GM18508 (cell line): ENCODE measurements around the gene PLCB3.
"Not testable (repeated sequence)": the region's sequence is repeated elsewhere in the genome, so short reads cannot be mapped to it uniquely, and the experiment has no call there.

Experiments used
- ATAC-seq: cut with Tn5 transposase; IDR thresholded peaks from one replicate; pipeline ENCODE4 v1.9.1; 2021; ENCODE audit warnings: moderate number of reproducible peaks; ENCODE audit not compliant: insufficient read depth, unreplicated experiment

PLCB3 gene

GRCh38 chr11:64297699-64298358, 46.5 kb downstream of the PLCB3 start:
- ATAC-seq: no peak

GRCh38 chr11:64298966-64299846, 47.9 kb downstream of the PLCB3 start:
- ATAC-seq: no peak

GRCh38 chr11:64299847-64300648, 48.7 kb downstream of the PLCB3 start, which contains the start of gene CATSPERZ:
Gene CATSPERZ, plus strand, starts transcription at chr11:64300358. Its CDS starts 53 bp downstream, at chr11:64300411.
- ATAC-seq: no peak

DNA sequence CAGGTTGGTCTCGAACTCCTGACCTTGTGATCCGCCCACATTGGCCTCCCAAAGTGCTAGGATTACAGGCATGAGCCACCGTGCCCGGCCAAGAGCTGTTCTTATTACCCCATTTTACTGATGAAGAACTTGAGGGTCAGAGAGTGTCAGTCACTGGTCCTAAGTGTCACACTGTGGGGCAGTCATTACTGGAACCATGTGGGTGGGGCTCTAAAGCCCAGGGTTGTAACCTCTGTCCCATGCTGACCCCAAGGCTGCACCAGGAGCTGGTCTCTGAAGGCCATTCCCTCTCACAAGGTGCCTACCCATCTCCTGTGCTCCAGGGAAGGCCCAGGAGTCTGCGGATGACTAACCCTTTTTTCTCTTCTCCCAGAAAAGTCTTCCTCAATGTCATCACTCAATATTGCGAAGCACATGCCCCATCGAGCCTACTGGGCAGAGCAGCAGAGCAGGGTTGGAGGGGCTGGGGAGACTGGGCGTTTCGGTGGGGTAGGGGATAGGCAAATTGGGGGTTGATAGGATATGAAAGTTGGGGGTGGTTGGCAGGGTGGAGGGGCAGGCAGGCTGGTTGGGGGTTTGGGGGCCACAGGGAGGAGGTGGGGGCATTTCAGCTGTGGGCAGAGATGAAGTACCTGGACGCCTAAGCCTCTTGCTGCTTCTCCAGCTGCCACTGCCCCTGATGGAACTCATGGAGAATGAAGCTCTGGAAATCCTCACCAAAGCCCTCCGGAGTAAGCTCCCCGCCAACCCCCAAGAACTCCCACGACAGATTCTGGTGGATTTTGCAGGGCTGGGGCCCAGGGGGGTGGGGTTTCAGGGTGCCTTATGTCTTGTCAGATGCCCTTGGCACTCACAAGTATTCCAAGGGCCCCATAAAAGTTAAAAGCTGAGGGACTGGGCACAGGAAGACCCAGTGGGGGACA, 52.0 kb downstream of the PLCB3 start:
- ATAC-seq: no peak

DNA sequence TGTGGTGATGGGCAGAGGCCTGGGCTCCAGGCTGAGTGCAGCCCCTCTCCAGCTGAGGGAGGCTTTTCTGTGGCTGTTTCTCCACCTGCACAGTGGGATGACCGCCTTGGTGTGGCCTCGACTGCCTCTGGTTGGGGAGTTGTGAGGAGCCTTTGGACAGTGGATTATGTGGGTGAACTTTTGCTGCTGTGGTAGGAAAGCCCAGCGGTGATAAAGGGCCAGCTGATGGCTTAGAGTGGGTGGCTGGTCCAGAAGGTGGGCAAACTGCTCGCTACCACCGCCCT, 52.6 kb downstream of the PLCB3 start:
- ATAC-seq: no peak

- peak; percentile 21 for ATAC-seq
These were observed 53.2 kb downstream of the PLCB3 start for GRCh38 chr11:64304316-64305072.

- ATAC-seq: peak; percentile 48
These were observed 53.9 kb downstream of the PLCB3 start, which contains the start of gene ESRRA for GRCh38 chr11:64305075-64305690. Gene ESRRA, plus strand, starts transcription at chr11:64305524. Its CDS starts 1,656 bp downstream, at chr11:64307180.

- ATAC-seq: no peak
These were observed 54.6 kb downstream of the PLCB3 start for GRCh38 chr11:64305691-64306562.

- no peak for ATAC-seq
These were observed 55.2 kb downstream of the PLCB3 start for GRCh38 chr11:64306563-64306875.

- no peak for ATAC-seq
These were observed 55.7 kb downstream of the PLCB3 start for GRCh38 chr11:64306876-64307622.

GRCh38 chr11:64307795-64308194, 56.5 kb downstream of the PLCB3 start:
- not testable (repeated sequence) for ATAC-seq

DNA sequence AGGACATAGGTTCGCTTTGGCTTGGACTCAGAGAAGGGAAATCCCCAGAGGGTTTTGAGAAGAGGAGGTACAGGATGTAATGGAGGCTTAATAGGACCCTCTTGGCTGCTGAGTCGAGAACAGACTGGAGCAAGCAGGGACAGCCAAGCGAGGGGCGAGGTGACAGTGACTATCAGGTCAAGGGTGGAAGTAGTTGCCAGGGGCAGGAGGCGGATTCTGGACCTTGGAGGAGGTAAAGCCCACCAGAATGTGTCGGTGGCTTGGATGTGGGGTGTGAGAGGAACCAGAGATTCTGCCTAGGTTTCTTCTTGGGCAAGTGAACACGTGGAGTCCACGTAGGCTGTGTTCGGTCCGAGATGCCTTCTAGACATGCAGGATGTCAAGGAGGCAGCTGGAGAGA, 61.6 kb downstream of the PLCB3 start:
- ATAC-seq: no peak

DNA sequence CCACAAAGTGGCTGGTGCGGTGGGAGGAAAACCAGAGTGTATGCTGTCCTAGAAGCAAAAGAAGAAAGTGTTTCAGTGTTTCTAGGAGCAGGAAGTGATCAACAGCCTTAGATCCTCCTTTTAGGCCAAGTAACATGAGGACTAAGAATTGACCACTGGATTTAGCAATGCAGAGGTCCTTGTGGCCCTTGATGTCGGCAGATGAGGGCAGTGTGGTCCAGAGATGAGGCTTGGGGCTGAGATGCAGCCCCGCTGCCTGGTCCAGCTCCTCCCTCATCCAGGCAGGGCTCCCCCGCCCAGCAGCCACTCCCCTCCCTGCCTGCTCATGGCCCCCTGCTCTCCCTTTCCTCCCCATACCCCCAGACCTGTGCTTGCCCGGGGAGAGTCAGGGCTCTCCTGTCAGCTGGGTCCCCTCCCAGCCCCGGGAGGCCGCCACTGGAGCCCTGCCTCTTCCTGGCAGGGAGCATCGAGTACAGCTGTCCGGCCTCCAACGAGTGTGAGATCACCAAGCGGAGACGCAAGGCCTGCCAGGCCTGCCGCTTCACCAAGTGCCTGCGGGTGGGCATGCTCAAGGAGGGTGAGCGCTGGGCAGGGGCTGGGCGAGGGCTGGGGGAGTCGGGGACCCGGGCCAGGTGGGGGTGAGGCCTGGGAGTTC, 62.3 kb downstream of the PLCB3 start:
- no peak for ATAC-seq

DNA sequence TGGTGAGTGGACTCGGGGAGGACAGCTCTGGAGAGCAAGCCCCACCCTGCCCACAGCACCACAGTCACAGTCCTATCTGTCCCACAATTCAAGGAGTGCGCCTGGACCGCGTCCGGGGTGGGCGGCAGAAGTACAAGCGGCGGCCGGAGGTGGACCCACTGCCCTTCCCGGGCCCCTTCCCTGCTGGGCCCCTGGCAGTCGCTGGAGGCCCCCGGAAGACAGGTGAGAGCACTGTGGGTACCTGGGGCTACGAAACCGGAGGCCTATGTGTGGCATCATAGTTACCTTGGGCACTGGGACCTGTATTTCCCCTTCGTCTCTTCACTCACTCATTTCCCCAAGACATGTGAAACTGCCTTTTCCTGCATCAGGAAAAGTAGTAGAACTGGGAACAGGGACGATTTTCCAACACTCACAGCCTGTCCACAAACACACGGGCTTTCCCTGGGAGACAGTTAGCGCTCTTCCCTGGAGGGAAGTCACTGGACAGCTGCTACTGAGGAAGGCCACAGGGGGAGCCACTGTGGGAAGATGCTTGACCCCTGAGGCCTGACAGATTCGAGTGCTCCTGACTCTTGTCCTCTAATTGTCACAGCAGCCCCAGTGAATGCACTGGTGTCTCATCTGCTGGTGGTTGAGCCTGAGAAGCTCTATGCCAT, 62.9 kb downstream of the PLCB3 start:
- ATAC-seq: no peak

- ATAC-seq: no peak
These were observed 63.7 kb downstream of the PLCB3 start for GRCh38 chr11:64314805-64315561.
